GM19397 (cell line): ENCODE results near the gene CUL7.
"Not testable (repeated sequence)": the region's sequence is repeated elsewhere in the genome, so short reads cannot be mapped to it uniquely, and the experiment has no call there.

Experiments
- ATAC-seq: cut with Tn5 transposase; IDR thresholded peaks from one replicate; pipeline ENCODE4 v1.9.1; 2021; ENCODE audit warnings: mild to moderate bottlenecking, moderate library complexity; ENCODE audit not compliant: unreplicated experiment

Gene CUL7

DNA sequence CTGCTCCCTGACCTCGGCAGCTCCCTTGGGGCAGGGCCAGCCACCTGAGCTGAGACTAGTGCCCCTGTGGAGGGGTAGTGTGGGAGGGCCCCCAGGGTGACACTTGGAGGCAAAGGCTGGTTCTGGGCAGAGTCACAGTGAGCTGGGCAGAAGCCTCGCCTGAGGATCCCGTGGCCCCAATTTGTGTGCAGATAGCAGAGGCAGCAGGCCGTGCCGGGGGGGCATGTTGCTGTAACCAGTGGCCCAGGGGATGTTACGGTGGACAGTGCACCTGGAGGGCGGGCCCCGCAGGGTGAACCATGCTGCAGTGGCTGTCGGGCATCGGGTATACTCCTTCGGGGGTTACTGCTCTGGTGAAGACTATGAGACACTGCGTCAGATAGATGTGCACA lies 36.7 kb downstream of the CUL7 start:
- ATAC-seq, result no peak

- ATAC-seq, result no peak
These were observed 37.3 kb downstream of the CUL7 start for GRCh38 chr6:43016176-43016942.

- no peak for ATAC-seq
These were observed 39.2 kb downstream of the CUL7 start for GRCh38 chr6:43014434-43014909.

GRCh38 chr6:43013843-43014433 lies 39.7 kb downstream of the CUL7 start, which contains the start of the genes KLHDC3 and MEA1:
Gene KLHDC3, plus strand, starts transcription at chr6:43014249. Its CDS starts 2,944 bp downstream, at chr6:43017193.
Gene MEA1, minus strand, starts transcription at chr6:43013946. Its CDS starts 133 bp downstream, at chr6:43013813.
- ATAC-seq, result peak; percentile 90

DNA sequence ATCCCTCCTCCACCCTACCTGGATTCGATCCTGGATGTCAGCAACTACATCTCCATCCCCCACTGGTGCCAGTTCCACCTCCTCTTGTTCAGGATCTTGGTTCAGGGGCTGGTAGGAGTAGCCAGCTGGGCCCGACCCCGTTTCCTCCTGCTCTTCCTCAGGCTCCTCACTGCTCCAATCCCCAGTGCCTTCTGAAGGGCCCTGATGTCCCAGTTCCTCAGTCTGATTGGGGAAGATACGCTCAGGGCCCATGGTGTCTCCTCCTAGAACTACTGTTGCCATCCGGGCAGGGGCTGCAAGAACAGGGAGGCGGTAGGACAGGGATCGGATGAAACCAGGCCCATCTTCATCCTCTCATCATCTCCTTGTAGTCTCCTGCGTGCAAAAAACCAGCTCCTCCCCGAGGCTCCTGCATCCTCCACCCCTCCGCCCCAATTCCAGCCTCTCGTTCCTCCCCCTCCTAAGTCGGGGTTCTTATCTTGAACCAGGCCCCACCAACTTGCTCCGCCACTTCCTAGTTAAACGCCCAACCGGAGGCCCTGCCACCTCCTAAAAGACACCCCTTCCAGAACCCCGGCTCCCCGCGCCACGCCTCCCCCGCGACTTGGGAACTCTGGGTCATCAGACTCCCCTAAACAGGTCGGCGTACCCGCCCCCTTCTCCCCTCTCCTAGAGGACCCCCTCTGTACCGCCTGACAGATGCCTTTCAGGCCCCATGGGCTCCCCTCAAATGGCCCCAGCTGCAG lies 40.4 kb downstream of the CUL7 start:
- ATAC-seq, result peak; percentile 0

GRCh38 chr6:43012364-43012763 lies 41.3 kb downstream of the CUL7 start:
- ATAC-seq, result no peak

DNA sequence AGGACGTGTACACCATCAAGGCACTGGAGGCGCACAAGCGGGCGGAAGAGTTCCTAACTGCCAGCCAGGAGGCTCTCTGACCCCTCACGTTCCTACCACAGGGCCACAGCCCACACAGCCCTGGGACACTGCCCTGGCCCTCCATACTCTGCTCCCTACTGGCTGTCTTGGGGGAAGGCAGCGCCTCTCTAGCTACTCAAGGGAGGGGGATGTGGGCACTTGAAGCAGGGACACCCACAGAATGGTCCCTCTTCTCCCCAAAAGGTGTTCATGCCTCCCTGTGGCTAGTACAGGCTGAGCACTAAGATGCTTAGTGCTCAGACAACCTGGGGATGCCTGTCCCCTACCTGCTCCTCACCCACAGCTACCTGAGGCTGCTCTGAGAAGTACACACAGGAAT lies 42.4 kb downstream of the CUL7 start:
- no peak for ATAC-seq

GRCh38 chr6:43009124-43009523 lies 44.5 kb downstream of the CUL7 start:
- no peak for ATAC-seq

DNA sequence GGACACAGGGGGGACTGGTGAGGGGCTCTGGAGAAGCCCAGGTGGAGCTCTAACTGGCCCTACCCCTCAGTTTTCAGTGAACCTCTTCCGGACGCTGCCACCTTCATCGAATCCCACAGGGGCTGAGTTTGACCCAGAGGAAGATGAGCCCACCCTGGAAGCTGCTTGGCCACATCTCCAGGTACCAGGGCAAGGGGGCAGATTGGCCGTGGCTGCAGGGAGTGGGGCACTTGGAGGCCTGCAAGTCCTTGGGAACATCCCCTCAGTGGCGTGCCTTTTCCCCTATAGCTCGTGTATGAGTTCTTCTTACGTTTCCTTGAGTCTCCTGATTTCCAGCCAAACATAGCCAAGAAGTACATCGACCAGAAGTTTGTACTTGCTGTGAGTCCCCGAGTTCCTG lies 46.5 kb downstream of the CUL7 start:
- no peak for ATAC-seq

- ATAC-seq, result no peak
These were observed 47.4 kb downstream of the CUL7 start for GRCh38 chr6:43006251-43006650.

- no peak for ATAC-seq
These were observed 47.8 kb downstream of the CUL7 start for GRCh38 chr6:43005844-43006243.

DNA sequence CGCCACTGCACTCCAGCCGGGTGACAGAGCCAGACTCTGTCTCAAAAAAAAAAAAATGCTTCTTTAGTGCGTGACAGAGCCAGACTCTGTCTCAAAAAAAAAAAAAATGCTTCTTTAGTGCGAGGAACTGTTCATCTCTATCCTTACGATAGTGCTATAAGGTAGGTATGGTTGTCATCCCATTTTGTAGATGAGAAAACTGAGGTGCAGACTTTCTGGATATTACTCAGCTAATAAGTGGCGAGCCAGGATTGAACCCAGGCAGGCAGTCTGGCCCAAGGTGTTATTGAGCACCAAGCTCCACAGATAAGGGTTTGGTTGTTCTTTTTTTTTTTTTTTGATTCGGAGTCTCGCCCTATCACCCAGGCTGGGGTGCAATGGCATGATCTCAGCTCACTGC lies 51.8 kb downstream of the CUL7 start:
- ATAC-seq, result no peak

DNA sequence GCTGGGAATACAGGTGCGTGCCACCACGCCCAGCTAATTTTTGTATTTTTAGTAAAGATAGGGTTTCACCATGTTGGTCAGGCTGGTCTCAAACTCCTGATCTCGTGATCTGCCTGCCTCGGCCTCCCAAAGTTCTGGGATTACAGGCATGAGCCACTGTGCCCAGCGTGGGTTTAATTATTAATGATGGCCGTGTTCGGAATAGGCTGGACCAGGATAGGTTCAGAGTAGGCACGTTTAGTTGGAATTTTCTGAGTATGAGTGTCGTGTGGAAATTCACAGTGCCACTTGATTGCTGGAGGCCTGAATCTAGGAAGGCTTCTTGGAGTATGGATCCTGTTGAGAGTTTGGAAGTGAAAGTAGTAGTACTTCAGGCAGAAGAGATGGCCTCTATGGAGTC lies 55.4 kb downstream of the CUL7 start:
- ATAC-seq, result not testable (repeated sequence)

GRCh38 chr6:42996513-42996912 lies 57.1 kb downstream of the CUL7 start:
- ATAC-seq, result no peak

GRCh38 chr6:42993445-42993844 lies 60.2 kb downstream of the CUL7 start:
- ATAC-seq, result no peak

- no peak for ATAC-seq
These were observed 63.7 kb downstream of the CUL7 start for GRCh38 chr6:42989923-42990322.

GRCh38 chr6:42988486-42989020 lies 65.1 kb downstream of the CUL7 start:
- ATAC-seq, result no peak
